ENCODE results near the gene C1QTNF8.

The C1QTNF8 gene

DNA sequence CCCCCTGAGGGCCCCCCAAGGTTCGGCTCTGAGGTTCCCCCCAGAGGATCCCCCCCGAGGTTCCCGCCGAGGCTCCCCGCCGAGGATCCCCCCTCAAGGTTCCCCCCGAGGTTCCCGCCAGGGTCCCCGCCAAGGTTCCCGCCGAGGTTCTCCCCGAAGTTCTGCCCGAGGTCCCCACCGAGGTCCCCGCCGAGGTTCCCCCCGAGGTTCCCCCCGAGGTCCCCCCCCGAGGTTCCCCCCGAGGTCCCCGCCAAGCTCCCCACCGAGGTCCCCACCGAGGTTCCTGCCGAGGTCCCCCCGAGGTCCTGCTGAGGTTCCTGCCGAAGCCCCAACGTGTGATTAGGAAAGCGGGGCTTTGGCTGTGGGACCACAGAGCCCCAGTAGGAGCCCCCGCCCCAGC, 55.7 kb downstream of the C1QTNF8 start:
- DNase-seq: no peak

DNA sequence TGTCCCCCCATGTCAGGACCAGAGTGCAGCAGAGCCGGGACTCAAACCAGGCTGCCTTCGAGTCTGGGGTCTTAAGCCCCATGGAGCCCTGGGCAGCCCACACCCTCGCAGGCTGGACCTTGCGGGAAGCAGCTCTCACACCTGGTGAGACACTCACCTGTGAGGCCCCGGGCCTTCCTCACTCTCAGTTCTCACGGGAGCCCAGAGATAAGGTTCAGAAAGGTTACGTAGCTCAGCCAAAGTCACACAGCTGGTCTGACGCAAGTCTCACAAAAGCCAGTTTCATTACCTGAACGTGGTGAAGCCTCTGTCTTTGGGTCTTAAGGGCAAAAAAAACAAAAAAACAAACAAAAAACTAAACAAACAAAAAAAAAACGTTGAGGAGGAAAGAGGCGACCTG, 56.3 kb downstream of the C1QTNF8 start:
- no peak for DNase-seq

DNA sequence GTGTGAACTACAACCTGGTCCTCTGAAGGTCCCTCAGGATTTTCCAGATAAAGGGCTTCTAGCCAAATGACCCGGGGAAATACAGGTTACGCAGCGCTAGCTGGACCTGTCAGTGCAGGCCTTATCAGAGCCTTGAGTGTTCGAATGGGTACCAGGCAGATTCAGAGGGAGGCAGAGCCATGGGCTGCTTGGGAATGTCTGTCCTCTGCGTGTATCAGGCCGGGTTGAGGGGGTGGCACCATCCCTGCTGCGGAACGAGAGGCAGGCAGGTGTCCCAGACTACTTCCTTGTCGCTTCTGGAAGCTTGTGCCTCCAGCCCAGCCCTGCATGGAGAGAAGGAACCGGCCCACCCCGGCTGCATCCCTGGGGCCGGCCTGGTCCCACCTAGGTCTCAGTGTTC, 57.1 kb downstream of the C1QTNF8 start:
- no peak for DNase-seq
